Pulmonary artery endothelial cell (primary cell): ENCODE results near the gene ACOT13. TPM values are rescaled to one million over a fixed set of nuclear protein-coding genes. Genes with fewer than 3 reads are reported as not detected.
"Not testable (repeated sequence)": the region's sequence is repeated elsewhere in the genome, so short reads cannot be mapped to it uniquely, and the experiment has no call there.

Source experiments
- DNase-seq: peaks from one replicate; pipeline ENCODE4 v3.0.0-alpha.2; 2011; ENCODE audit warnings: low read depth, low spot score
- total RNA-seq: library from RNA; depleted of rRNA; stranded (reverse); fragments of >200 nt; gene quantifications from 2 replicates; pipeline ENCODE4 v1.2.3, GENCODE V29; 2014

Gene ACOT13
- total RNA-seq, 1 donor from 2014 or later = 7.9 TPM

DNA sequence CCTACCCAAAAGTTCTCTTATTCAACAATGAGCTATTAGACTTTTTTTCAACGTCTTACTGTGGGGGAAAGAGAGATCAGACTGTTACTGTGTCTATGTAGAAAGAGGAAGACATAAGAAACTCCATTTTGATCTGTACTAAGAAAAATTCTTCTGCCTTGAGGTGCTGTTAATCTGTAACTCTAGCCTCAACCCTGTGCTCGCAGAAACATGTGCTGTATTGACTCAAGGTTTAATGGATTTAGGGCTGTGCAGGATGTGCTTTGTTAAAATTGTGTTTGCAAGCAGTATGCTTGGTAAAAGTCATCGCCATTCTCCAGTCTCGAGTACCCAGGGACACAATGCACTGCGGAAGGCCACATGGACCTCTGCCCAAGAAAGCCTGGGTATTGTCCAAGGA lies 5.1 kb upstream of the ACOT13 start:
- DNase-seq = not testable (repeated sequence)

GRCh38 chr6:24662236-24662635 lies 4.6 kb upstream of the ACOT13 start:
- no peak for DNase-seq

GRCh38 chr6:24663189-24663588 lies 3.7 kb upstream of the ACOT13 start:
- DNase-seq = no peak

DNA sequence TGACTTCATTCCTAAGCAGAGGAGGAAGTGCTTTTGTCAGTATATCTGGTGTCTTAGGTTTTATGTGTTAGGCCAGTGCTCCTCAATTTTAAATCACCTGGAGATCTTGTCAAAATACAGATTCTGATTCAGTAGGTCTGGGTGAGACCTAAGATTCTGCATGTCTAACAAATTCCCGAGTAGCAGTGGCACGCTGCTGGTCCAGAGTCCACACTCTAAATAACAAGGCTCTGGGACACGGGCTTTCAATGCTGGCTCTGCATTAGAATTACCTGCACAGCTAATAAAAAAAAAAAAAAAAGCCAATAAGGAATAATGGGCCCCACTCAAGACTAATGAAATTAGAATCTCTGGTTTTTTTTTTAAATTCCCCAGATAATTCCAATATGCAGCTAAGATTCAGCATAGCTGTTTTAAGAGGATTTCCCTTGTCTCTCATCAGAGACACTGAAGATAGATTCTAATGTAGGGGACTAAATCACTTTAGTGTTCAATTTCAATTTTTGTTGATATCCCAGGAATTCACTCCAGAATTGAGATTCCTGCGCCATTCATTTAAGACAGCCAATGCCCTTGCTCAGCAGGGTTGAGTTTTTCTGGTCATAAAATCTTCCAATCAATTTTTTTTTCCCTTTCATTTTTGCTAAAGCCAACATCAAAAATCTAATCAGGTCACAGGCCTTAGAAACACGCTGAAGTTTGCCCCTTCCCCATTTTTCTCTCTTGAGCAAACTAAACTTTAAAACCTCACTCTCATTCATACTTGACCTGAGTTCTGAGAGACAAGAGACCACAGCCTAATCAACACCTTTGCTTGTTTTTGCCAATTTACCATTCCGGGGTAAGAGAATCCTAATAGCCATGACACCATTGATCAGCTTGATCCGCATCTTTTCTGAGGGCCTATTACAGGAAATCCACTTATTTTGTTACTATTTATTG lies 2.6 kb upstream of the ACOT13 start:
- no peak for DNase-seq

DNA sequence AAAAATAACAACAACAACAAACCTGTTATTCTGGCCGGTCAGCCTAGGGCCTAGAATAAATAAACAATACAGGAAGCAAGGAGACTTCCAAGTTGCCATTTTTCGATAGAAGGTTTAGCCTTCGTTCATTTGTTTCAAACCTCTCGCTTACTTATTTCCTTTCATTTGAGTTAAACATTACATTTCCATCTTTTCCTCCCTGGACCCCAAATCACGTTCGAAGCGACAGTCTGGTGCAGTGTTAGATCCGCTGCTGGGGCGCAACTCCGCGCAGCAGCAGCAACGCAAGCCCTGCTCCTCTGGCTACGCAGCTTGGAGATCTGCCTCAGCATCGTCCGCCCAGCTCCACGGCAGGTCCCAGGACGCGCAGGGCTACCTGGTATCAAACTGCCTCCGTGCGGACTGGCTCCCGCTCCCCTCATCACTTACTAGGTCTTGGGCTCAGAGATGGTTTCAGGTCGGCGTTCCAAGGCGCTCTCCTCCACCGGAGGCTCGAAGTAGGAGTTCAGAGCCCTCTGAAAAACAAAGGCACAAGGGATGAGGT lies 708 bp upstream of the ACOT13 start:
- no peak for DNase-seq

GRCh38 chr6:24667378-24667803 lies 514 bp downstream of the ACOT13 start:
- no peak for DNase-seq

DNA sequence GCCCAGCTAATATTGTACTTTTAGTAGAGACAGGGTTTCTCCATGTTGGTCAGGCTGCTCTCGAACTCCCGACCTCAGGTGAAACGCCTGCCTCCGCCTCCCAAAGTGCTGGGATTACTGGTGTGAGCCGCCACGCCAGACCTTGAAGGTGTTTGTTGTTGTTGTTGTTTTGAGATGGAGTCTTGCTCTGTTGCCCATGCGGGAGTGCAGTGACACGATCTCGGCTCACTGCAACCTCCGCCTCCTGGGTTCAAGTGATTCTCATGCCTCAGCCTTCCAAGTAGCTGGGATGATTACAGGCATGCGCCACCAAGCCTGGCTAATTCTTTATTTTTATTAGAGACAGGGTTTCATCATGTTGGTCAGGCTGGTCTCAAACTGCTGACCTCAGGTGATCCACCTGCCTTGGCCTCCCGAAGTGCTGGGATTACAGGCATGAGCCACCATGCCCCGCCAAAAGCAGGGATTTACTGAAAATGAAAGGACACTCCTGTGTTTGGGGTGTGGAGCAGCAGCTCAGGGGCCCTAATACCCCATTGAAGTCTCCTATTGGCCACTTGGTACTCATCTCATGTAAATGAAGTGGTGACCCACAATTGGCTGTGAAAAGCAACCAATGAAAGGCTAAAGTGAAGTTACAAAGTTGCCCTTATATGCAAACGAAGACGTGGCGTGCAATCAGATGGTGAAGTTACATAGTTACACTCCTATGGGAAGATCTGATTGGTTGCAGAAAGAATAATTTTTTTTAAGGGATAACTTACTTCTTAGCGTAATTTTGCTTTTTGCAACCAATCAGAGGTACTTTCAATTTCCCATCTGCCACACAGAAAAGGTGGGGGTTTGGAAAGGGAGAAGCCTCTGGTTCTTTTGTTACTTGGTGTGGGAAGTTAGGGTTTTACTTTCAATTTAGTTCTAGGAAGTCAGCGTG lies 1.5 kb downstream of the ACOT13 start:
- not testable (repeated sequence) for DNase-seq

- DNase-seq = no peak
Observed at GRCh38 chr6:24668997-24669361, 2.1 kb downstream of the ACOT13 start.

- not testable (repeated sequence) for DNase-seq
Observed at GRCh38 chr6:24670492-24670891, 3.6 kb downstream of the ACOT13 start.

GRCh38 chr6:24671077-24671476 lies 4.2 kb downstream of the ACOT13 start:
- DNase-seq = not testable (repeated sequence)

DNA sequence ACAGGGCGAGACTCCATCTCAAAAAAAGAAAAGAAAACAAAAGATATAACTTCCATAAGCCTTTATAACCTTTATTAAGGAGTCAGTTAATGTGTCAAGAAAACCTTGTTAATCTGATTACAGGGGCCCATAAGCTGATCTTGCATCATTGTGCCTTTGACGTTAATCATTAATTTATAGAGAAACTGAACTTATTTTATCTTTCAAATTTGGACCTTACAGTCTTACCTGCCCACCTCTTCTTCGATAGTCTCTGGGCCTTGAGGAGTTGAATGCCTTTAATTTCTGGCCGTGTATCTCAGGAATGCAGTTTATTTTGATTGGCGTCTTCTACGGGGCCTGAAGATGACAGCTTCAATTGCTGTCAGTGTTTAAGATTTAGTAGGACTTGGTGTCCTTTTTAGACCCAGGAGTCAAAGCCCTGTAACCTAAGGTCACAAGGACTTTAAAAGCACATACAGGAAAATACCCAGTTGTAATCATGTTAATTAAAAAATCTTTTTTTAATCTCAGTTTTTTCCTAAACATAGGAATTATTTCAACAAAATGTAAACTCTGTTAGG lies 5.8 kb downstream of the ACOT13 start:
- DNase-seq = no peak

- DNase-seq = no peak
Observed at GRCh38 chr6:24673625-24674024, 6.7 kb downstream of the ACOT13 start.

DNA sequence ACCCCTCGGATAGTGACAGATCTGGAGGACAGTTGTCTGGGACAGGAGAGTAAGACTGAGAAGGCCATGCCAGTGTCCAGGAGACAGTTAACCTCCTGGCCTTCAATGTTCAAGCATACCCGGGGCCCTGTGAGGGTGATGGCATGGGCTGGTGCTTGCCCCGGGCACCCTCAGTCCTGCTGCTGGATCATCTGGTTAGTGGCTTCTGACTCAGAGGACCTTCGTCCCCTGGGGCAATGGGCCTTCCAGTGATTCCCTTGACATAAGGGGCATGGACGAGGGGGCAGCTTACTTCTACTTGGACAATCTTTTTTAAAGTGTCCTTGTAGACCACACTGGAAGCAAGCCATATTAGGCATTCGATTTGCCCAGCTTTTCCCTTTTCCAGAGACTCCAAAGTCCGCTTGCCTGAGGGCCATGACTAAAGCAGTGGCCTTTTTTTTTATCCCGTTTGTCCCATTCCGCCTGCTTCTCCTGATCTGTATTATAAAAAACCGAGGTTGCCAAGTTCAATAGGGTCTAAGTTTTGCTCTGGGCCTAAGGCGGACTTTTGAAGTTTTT lies 12.0 kb downstream of the ACOT13 start:
- not testable (repeated sequence) for DNase-seq

DNA sequence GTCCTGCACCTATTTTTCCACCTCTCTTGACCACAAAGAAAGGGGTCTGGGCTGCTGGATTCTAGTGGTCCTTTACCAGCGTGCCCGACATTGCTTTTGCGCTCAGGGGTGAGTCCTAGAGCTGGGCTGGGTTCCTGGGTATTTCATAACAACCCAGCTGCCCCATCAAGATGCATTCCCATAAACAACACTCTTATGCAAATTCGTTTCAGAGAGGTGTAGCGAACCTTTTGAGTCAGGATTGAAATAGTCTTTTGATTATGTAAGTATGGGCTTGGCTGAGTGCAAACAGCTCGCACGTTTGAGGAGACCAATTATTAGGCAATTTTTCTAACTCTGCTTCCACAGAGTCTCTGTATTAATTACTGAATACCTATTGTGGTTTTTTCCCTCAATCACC lies 13.7 kb downstream of the ACOT13 start:
- no peak for DNase-seq

- DNase-seq = no peak
Observed at GRCh38 chr6:24683297-24684296, 16.7 kb downstream of the ACOT13 start.

DNA sequence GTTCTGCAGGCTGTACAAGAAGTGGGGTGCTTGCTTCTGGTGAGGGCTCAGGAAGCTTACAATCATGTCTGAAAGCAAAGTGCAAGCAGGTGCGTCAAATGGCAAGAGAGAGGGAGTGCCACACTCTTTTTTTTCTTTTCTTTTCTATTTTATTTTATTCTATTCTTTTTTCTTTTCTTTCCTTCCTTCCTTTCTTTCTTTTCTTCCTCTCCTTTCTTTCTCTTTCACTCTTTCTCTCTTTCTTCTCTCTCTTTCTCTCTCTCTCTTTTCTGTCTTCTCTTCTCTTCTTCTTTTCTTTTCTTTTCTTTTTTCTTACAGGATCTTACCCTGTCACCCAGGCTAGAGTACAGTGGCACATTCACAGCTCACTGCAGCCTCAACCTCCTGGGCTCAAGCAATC lies 19.5 kb downstream of the ACOT13 start:
- DNase-seq = no peak

DNA sequence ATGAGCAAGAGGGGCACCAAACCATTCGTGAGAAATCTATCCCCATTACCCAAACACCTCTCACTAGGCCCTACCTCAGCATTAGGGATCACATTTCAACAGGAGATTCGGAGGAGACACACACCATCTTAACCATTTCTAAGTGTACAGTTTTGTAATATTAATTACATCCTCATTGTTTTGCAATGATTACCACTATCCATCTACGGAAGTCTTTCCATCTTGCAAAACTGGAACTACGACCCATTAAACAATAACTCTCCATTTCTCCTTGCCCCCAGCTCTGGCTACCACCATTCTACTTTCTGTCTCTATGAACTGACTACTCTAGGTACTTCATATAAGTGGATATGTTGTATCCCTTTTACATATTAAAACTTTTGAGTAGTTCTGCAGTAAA lies 20.1 kb downstream of the ACOT13 start:
- no peak for DNase-seq

DNA sequence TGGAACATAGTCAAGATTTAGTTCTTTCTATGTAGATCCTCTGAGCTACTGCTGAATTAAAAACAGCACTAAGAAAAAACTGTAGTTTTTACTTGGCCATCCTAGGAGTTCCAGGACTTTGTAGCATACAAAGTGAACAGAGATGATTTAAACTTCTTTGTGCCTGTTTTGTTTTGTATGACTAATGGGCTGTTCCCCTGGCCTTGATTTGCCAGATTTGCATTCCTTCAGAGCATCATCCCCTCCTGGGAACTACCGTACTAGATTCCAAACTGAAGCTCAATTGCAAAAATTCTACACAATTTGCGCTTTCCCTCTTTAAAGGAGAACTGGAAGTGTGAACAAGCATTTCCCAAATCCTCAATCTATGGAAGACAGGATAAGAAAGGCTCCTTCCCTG lies 23.1 kb downstream of the ACOT13 start:
- DNase-seq = no peak

DNA sequence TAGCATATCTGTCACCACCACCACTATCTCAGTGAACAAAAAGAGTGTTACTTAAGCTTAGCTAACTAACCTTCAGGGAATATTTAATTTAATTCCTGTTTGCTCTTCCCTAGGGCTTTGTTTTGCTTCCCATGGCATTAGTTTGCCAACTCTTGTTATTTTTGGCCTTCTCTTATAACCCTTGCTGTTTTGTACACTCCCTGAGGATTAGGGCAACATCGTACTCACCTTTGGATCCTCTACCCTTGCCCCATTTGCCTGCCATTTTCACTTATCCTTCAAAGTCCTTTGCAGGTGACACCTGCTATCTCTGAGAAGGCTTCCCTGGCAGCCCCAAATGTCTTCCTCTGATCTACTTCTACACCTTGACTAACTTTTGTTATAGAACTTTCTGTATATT lies 23.7 kb downstream of the ACOT13 start:
- no peak for DNase-seq

DNA sequence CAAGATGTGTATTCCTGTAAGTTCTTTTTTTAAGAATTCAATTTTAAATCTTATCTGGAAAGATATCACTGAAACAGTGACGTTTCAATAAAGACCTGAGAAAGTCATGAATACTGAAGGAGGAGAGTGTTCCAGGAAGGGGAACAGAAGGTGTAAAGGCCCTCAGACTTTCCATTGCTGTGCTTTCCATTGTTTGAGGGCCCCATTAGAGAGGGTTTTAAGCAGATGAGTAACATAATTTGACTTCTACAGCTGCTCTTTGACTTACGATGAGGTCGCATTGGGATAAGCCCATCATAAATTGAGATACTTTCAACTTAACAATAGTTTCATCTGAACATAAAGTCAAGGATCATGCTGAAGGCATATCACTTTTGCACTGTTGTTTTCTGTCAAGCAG lies 24.7 kb downstream of the ACOT13 start:
- no peak for DNase-seq
